ENCODE data around the gene GPR87.

Gene GPR87

DNA sequence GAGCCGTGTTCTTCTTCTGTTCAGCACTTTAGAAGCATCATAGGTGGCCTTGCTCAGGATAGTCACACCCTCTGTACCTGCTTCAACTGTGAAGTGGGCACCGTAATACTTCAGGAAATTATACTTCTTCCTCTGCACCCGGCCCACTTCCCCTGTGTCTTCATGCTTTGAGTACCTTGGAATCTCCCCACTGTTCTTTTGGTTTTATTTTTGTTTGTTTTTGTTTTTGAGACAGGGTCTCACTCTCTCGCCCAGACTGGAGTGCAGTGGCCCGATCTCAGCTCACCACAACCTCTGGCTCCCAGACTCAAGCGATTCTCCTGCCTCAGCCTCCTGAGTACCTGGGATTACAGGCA is 40.0 kb downstream of the GPR87 start:
- H3K23ac ChIP-seq (ENCODE audit: low read length in 2 of 2) = no peak overlapping the region
- no peak overlapping the region for H4K8ac ChIP-seq (ENCODE audit: low read length)
- H3K79me1 ChIP-seq (replicated peaks; ENCODE audit: low read length, poor library complexity, severe bottlenecking) = no peaks in the 10 kb centered on the region
- WGBS = 83% methylated on average over 4 of the region's 6 CpGs
- H2BK12ac ChIP-seq (ENCODE audit: low read length in 2 of 2) = no peak overlapping the region
- H3K9ac ChIP-seq (ENCODE audit: low read length) = no peak overlapping the region
- no peaks in the 10 kb centered on the region for H3K9me3 ChIP-seq (ENCODE audit: control insufficient read depth, low read length)
- H3K4me3 ChIP-seq (ENCODE audit: insufficient read depth in 1 of 2, low read depth in 1 of 2, low read length in 2 of 2) = no peak overlapping the region
- no peak overlapping the region for H2BK120ac ChIP-seq (ENCODE audit: low read depth, low read length)
- no peak for DNase-seq
- no peaks in the 10 kb centered on the region for H3K4me1 ChIP-seq (ENCODE audit: control insufficient read depth, insufficient read depth, low read depth, low read length)
- peaks cover 0 to 9% of the 10 kb centered on the region in 2 experiments for H3K27me3 ChIP-seq (ENCODE audit: control insufficient read depth in 1 of 2, insufficient read depth in 1 of 2, low read length in 2 of 2)
- H3K27ac ChIP-seq (ENCODE audit: low read length, poor library complexity, severe bottlenecking) = no peak overlapping the region
- no peak overlapping the region for H3K4me2 ChIP-seq (ENCODE audit: low read length, poor library complexity, severe bottlenecking)
- no peak overlapping the region for H3K4ac ChIP-seq (ENCODE audit: low read depth in 1 of 2, low read length in 2 of 2)
- no peak overlapping the region for H2BK5ac ChIP-seq (ENCODE audit: low read depth, low read length, poor library complexity, severe bottlenecking)
- H4K91ac ChIP-seq (ENCODE audit: low read length) = no peak overlapping the region
- no peak overlapping the region for H3K18ac ChIP-seq (ENCODE audit: low read depth in 1 of 2, low read length in 2 of 2)
- H2AFZ ChIP-seq (ENCODE audit: low read depth, low read length) = no peak overlapping the region
- no peaks in the 10 kb centered on the region for H3K36me3 ChIP-seq (ENCODE audit: control insufficient read depth in 1 of 2, insufficient read depth in 2 of 2, low read depth in 1 of 2, low read length in 2 of 2)
- H2BK15ac ChIP-seq (ENCODE audit: low read depth, poor library complexity, severe bottlenecking) = no peak overlapping the region
- H3K14ac ChIP-seq (ENCODE audit: low read length in 2 of 2) = no peak overlapping the region
- H2AK5ac ChIP-seq (ENCODE audit: low read length, severe bottlenecking) = no peak overlapping the region

DNA sequence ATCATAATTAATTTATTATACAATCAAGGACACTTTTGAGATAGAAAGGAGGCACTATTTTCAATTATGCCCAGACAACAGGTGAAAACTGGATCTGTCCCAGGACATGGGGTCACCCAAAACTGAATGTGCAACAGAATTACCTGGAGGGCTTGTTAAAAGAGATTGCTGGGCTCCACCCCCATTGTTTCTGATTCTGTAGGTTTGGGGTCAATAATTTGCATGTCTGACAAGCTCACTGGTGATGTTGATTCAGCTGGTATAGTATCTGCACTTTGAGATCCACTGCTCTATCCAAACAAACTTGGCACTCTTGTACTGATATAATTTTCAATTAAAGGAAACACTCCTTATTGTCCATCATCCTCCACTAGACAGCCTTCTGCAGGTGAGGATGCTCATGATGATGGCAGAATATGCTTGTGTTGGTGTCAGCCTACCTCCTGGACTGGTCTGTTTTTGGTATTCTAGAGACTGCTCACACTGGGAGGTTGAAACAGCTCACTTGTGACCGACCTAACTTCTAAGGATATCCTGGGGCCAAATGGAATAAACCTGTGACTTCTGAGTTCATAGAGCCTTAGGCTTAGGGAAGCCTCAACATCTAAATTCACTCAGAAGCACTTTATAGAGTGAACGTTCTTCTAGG is 40.5 kb downstream of the GPR87 start:
- Histone ChIP-seq H2BK15ac (ENCODE audit: low read depth, poor library complexity, severe bottlenecking) (no peak overlapping the region), H4K8ac (ENCODE audit: low read length) (no peak overlapping the region), H2AFZ (ENCODE audit: low read depth, low read length) (no peak overlapping the region), H3K79me1 (replicated peaks; ENCODE audit: low read length, poor library complexity, severe bottlenecking) (no peaks in the 10 kb centered on the region), H3K4me3 (ENCODE audit: insufficient read depth in 1 of 2, low read depth in 1 of 2, low read length in 2 of 2) (no peak overlapping the region), H3K27ac (ENCODE audit: low read length, poor library complexity, severe bottlenecking) (no peak overlapping the region), H2BK12ac (ENCODE audit: low read length in 2 of 2) (no peak overlapping the region), H2BK5ac (ENCODE audit: low read depth, low read length, poor library complexity, severe bottlenecking) (no peak overlapping the region), H2AK5ac (ENCODE audit: low read length, severe bottlenecking) (no peak overlapping the region), H3K4me2 (ENCODE audit: low read length, poor library complexity, severe bottlenecking) (no peak overlapping the region), H3K23ac (ENCODE audit: low read length in 2 of 2) (no peak overlapping the region), H2BK120ac (ENCODE audit: low read depth, low read length) (no peak overlapping the region), H4K91ac (ENCODE audit: low read length) (no peak overlapping the region), H3K18ac (ENCODE audit: low read depth in 1 of 2, low read length in 2 of 2) (no peak overlapping the region), H3K9me3 (ENCODE audit: control insufficient read depth, low read length) (no peaks in the 10 kb centered on the region), H3K14ac (ENCODE audit: low read length in 2 of 2) (no peak overlapping the region), H3K36me3 (ENCODE audit: control insufficient read depth in 1 of 2, insufficient read depth in 2 of 2, low read depth in 1 of 2, low read length in 2 of 2) (no peaks in the 10 kb centered on the region), H3K27me3 (ENCODE audit: control insufficient read depth in 1 of 2, insufficient read depth in 1 of 2, low read length in 2 of 2) (peaks cover 0 to 9% of the 10 kb centered on the region in 2 experiments), H3K9ac (ENCODE audit: low read length) (no peak overlapping the region), H3K4me1 (ENCODE audit: control insufficient read depth, insufficient read depth, low read depth, low read length) (no peaks in the 10 kb centered on the region), H3K4ac (ENCODE audit: low read depth in 1 of 2, low read length in 2 of 2) (no peak overlapping the region)
- no peak for DNase-seq
- whole genome bisulfite sequencing = 66% methylated on average over 2 of the region's 2 CpGs

DNA sequence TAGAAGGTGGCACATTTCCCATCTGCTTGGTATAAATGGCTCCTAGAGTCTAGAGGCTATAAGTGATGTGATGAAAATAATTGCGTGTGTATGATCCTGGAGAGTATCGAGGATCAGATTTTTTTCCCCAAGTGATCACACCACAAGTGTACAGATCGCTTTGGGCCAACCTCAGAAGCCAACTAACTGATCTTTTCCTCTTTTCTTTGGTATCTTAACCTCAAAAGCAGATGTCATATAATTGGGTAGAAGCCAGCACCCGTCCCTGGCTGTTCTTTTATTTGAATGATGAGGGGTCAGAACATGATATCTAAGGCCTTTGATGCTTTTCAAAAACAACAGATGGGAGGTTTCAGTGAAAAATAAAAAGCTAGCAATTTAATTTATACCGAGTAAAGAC is 41.5 kb downstream of the GPR87 start:
- no peak overlapping the region for H2AK5ac ChIP-seq (ENCODE audit: low read length, severe bottlenecking)
- H4K8ac ChIP-seq (ENCODE audit: low read length) = no peak overlapping the region
- H3K4me1 ChIP-seq (ENCODE audit: control insufficient read depth, insufficient read depth, low read depth, low read length) = no peaks in the 10 kb centered on the region
- no peak overlapping the region for H4K91ac ChIP-seq (ENCODE audit: low read length)
- H3K14ac ChIP-seq (ENCODE audit: low read length in 2 of 2) = no peak overlapping the region
- 93% methylated on average over 3 of the region's 5 CpGs for WGBS
- H3K18ac ChIP-seq (ENCODE audit: low read depth in 1 of 2, low read length in 2 of 2) = no peak overlapping the region
- no peak overlapping the region for H3K9ac ChIP-seq (ENCODE audit: low read length)
- H3K4me3 ChIP-seq (ENCODE audit: insufficient read depth in 1 of 2, low read depth in 1 of 2, low read length in 2 of 2) = no peak overlapping the region
- no peaks in the 10 kb centered on the region for H3K9me3 ChIP-seq (ENCODE audit: control insufficient read depth, low read length)
- H3K36me3 ChIP-seq (ENCODE audit: control insufficient read depth in 1 of 2, insufficient read depth in 2 of 2, low read depth in 1 of 2, low read length in 2 of 2) = no peaks in the 10 kb centered on the region
- no peak overlapping the region for H2AFZ ChIP-seq (ENCODE audit: low read depth, low read length)
- DNase-seq = no peak
- H3K23ac ChIP-seq (ENCODE audit: low read length in 2 of 2) = no peak overlapping the region
- H2BK120ac ChIP-seq (ENCODE audit: low read depth, low read length) = no peak overlapping the region
- H2BK5ac ChIP-seq (ENCODE audit: low read depth, low read length, poor library complexity, severe bottlenecking) = no peak overlapping the region
- H3K4ac ChIP-seq (ENCODE audit: low read depth in 1 of 2, low read length in 2 of 2) = no peak overlapping the region
- no peak overlapping the region for H3K27ac ChIP-seq (ENCODE audit: low read length, poor library complexity, severe bottlenecking)
- no peak overlapping the region for H2BK12ac ChIP-seq (ENCODE audit: low read length in 2 of 2)
- H3K79me1 ChIP-seq (replicated peaks; ENCODE audit: low read length, poor library complexity, severe bottlenecking) = no peaks in the 10 kb centered on the region
- H3K4me2 ChIP-seq (ENCODE audit: low read length, poor library complexity, severe bottlenecking) = no peak overlapping the region
- peaks cover 0 to 9% of the 10 kb centered on the region in 2 experiments for H3K27me3 ChIP-seq (ENCODE audit: control insufficient read depth in 1 of 2, insufficient read depth in 1 of 2, low read length in 2 of 2)
- no peak overlapping the region for H2BK15ac ChIP-seq (ENCODE audit: low read depth, poor library complexity, severe bottlenecking)

DNA sequence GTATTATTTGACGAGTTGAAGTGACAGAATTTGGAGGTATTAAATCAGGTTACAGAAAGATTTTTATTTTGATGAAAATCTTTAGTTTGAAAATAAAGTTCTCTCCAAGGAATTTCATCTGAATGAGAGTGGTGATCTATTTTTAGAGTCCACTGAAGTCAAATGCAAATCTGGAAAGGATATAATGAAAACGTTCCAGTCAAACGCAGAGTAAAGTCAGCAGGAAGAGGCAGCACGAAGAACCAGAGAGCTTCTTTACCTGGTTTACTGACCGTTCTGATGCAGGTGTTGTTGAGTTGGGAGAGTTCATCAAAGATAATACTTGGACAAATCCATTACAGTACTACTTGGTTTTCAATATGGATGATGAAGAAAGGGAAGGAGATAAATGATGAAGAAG is 47.0 kb downstream of the GPR87 start:
- Histone ChIP-seq H2BK15ac (ENCODE audit: low read depth, poor library complexity, severe bottlenecking) (no peak overlapping the region), H3K4me3 (ENCODE audit: insufficient read depth in 1 of 2, low read depth in 1 of 2, low read length in 2 of 2) (peak overlapping the region in 1 of 2 experiments; percentile 38), H4K91ac (ENCODE audit: low read length) (no peak overlapping the region), H2AFZ (ENCODE audit: low read depth, low read length) (no peak overlapping the region), H3K9ac (ENCODE audit: low read length) (no peak overlapping the region), H3K4me2 (ENCODE audit: low read length, poor library complexity, severe bottlenecking) (no peak overlapping the region), H2BK120ac (ENCODE audit: low read depth, low read length) (no peak overlapping the region), H3K14ac (ENCODE audit: low read length in 2 of 2) (no peak overlapping the region), H3K9me3 (ENCODE audit: control insufficient read depth, low read length) (no peaks in the 10 kb centered on the region), H3K23ac (ENCODE audit: low read length in 2 of 2) (no peak overlapping the region), H3K4ac (ENCODE audit: low read depth in 1 of 2, low read length in 2 of 2) (no peak overlapping the region), H2BK12ac (ENCODE audit: low read length in 2 of 2) (no peak overlapping the region), H3K27ac (ENCODE audit: low read length, poor library complexity, severe bottlenecking) (no peak overlapping the region), H3K18ac (ENCODE audit: low read depth in 1 of 2, low read length in 2 of 2) (no peak overlapping the region), H3K79me1 (replicated peaks; ENCODE audit: low read length, poor library complexity, severe bottlenecking) (no peaks in the 10 kb centered on the region), H3K36me3 (ENCODE audit: control insufficient read depth in 1 of 2, insufficient read depth in 2 of 2, low read depth in 1 of 2, low read length in 2 of 2) (no peaks in the 10 kb centered on the region), H2AK5ac (ENCODE audit: low read length, severe bottlenecking) (no peak overlapping the region), H3K27me3 (ENCODE audit: control insufficient read depth in 1 of 2, insufficient read depth in 1 of 2, low read length in 2 of 2) (peaks cover 0 to 14% of the 10 kb centered on the region in 2 experiments), H2BK5ac (ENCODE audit: low read depth, low read length, poor library complexity, severe bottlenecking) (no peak overlapping the region), H4K8ac (ENCODE audit: low read length) (no peak overlapping the region), H3K4me1 (ENCODE audit: control insufficient read depth, insufficient read depth, low read depth, low read length) (no peaks in the 10 kb centered on the region)
- WGBS = 88% methylated on average over 5 of the region's 5 CpGs
- no peak for DNase-seq
